HG03469 (cell line): Measurements from ENCODE around the gene CCDC50.

Source experiments
- ATAC-seq: cut with Tn5 transposase; IDR thresholded peaks from one replicate; pipeline ENCODE4 v1.9.1; 2021; ENCODE audit warnings: mild to moderate bottlenecking, moderate library complexity, moderate number of reproducible peaks; ENCODE audit not compliant: unreplicated experiment

The CCDC50 gene

DNA sequence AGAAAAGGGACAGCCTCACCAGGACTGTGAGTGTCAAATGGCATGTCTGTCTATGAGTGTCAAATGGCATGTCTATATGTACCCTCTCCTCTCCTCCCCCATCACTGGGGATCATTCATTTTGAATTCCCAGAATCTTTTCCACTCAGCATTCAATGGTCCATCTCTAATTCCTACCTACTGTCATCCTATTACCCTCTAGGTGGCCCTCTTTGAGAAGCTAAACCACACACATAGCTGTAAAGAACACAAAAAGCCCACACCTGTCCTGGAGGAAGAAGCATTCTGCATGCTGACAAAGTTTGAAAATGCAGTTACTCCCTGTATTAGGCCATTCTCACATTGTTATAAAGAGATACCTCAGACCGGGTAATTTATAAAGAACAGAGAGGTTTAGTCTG is 85.5 kb downstream of the CCDC50 start:
- ATAC-seq: no peak

DNA sequence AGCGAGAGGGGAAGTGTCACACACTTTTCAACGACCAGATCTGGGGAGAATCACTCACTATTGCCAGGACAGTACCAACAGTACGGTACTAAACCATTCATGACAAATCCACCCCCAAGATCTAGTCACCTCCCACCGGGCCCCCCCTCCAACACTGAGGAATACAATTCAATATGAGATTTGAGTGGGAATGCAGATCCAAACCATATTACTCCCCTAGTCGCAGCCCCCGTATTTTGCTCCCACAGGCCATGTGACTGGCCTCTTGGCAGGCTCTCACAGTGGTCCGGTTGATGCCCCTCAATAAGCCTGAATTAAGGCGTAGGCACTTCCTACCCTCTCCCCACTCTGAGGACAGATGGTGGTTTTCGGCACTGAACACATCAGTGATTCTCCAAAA is 86.4 kb downstream of the CCDC50 start:
- no peak for ATAC-seq

DNA sequence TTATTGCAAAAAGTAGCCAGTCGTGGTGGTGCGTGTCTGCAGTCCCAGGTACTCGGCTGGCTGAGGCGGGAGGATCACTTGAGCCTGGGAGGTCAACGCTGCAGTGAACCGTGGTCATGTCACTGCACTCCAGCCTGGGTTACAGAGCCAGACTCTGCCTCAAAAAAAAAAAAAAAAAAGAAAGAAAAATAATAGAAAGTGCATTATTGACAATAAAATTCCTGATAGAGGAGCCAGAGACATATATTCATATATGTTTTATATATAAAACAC is 88.2 kb downstream of the CCDC50 start:
- no peak for ATAC-seq

DNA sequence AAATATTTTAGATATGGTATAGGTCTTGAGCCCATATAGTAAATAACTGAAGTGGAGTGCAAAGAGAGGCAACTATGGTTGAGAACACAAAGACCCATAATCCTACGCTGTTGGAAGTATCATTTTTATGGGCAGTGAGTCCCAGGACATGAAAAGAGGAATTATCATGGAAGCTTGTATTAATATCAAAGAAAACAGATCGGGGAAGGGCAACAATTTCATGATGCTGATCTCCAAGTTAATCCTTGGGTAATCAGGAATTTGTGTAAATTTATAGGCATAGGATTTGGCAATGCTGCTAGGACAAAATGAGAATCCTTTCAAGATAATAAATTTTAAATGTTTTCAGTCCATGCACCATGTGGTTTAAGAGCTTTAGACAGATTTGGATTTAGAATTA is 91.6 kb downstream of the CCDC50 start:
- no peak for ATAC-seq

DNA sequence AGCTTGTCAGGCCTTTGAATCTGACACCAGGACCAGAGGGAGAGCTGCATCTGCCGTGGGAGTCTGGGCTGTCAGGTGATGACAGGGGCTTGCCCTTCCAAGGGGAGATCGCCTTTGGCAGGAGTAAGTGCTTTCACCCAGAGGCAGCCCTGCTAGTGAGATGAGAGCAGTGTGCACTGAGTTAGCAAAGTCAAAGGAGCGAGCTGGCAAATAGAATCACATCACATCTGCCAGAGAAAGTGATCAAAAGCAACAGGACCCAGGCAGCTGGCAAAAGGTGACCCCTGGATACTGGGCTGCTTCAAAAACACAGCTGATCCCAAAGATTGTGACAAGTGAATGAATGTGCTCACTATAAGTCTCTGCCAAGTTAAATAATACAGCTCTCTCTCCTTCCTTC is 95.7 kb downstream of the CCDC50 start:
- ATAC-seq: no peak

DNA sequence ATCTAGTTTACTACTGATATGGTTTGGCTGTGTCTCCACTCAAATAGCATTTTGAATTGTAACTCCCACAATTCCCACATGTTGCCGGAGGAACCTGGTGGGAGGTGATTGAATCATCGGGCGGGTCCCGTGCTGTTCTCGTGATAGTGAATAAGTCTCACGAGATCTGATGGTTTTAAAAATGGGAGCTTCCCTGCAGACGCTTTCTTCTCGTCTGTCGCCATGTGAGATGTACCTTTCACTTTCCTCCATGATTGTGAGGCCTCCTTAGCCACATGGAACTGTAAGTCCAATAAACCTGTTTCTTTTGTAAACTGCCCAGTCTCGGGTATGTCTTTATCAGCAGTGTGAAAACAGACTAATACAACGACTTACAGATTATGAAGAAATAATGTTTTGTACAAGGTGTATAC is 96.1 kb downstream of the CCDC50 start:
- no peak for ATAC-seq

DNA sequence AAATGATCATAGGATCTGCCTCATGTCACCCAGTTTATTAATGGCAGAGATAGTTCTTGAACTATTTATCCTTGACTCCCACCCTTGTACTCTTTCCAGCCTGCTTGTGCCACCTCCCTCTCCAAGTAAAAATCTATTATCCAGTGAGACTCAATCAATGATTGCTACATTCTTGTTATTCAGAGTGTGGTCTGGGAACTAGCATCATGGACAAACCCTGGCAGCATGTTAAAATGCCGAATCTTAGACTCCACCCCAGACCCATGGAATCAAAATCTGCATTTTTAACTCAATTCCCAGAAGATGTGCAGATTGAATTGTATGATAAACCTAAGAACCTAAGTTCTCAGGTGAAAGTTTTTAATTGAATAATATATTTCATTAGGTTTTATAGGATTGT is 97.1 kb downstream of the CCDC50 start:
- ATAC-seq: no peak

DNA sequence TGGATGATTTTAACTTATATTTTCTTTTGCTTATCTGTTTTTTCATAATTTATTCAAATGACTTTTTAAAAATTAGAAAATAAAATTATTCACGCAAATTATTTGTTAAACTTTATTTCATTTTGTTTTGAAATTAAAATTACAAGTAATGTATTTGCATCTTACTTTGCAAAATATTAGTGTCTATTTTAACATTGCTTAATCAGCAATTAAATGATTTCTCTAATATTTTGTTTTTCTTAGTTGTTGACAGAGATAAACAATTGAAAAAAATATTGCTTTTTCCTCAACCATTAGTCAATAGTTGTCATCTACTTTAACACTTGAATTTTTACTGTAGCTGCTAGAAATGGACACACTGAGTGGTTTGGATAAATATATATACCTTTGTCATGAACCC is 99.0 kb downstream of the CCDC50 start:
- no peak for ATAC-seq

DNA sequence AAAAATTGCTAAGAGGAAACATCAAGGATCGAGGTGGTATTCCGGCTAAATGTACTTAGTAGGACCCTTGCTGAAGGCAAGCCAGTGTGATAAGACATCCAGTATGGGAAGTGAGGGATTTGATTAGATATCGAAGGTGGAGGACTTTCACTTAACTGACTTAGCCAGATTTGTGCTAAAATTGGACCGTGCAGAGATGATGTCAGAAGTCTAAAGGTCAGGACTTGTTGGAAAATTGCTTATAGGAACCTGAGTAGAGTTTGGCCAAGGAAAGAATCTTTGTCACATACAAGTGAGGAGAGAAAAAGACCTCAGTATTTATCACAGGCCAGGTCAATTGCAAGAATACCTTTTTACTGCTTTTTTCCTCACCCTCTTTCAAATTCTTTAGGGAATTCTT is 100.9 kb downstream of the CCDC50 start:
- ATAC-seq: no peak

DNA sequence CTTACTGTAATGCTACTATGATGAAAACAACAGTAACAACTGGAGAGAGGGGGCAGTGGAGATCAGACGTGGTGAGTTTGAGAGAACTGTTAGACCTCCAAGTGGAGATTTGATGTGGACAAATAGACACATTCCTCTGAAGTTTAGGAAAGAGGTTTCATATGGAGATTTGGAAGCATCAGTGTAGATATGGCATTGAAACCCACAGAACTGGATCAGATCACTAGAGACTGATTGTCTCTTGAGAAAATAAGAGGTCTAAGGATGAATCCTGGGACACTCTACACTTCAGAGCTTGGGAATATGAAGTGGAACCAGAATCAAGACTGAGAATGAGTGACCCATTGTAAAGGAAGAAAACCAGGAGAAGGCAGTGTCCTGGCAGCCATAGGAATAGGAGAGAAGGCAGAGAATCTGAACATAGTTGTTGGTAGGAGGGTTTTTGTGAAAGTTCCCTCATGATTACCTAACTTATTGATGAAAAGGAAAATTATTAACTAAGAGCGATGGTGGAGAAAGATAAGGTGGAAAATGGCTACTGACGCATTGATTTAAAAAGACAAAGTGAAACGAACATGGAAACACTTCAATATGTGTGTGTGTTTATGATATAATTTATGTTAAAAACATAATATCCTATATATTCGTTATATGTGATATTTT is 102.1 kb downstream of the CCDC50 start:
- no peak for ATAC-seq

DNA sequence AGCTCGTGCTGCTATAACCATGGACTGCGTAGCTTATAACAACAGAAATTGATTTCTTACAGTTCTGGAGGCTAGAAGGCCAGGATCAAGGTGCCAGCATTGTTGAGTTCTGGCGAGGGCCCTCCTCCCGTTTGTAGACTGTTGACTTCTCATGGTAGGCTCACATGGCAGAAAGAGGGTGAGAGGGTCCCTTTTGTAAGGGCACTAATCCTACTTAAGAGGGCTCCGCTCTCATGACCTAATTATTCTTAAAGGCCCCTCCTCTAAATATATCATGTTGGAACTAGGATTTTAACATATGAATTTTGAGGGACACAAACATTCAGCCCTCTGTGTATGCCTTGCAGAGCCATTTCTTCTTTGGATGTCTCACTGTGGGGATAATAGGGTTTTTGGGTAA is 103.0 kb downstream of the CCDC50 start:
- ATAC-seq: no peak

DNA sequence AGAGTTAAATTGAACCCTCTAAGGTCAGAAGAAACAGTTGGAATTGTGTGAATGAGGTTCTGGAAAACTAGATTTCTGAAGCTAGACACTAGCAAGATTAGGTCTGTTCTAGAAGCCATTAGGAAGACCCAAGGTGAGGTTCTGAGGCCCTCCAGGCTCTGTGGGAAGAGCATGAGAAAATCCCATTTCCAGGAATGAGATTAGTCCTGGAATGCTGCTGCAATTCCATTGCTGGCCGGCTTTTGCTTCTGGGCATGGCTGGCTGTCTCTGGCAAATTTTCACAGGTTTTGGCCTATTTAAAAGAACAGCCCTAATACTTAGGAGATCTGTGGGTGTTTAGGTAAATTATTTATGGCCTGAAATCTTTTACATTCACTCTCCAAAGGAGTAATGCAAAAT is 104.8 kb downstream of the CCDC50 start:
- no peak for ATAC-seq

DNA sequence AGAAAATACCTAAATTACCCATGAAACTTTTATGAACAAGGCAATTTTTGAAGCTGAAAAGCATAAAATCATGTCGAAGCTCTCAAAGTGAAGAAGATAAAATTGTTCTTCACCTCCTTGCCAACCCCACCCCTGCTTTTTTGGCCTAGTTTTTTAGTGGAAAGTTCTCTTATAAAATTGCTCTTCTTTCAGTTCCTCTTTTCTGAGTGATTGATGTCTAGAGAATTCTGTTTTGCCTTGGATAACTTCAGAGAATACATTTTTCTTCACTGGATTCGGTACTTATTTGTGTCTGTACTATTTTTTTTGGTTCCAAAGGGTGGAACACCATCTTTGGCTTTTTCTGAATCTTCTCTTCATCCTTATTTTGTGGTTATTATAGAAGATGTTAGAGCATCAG is 106.8 kb downstream of the CCDC50 start:
- ATAC-seq: no peak

DNA sequence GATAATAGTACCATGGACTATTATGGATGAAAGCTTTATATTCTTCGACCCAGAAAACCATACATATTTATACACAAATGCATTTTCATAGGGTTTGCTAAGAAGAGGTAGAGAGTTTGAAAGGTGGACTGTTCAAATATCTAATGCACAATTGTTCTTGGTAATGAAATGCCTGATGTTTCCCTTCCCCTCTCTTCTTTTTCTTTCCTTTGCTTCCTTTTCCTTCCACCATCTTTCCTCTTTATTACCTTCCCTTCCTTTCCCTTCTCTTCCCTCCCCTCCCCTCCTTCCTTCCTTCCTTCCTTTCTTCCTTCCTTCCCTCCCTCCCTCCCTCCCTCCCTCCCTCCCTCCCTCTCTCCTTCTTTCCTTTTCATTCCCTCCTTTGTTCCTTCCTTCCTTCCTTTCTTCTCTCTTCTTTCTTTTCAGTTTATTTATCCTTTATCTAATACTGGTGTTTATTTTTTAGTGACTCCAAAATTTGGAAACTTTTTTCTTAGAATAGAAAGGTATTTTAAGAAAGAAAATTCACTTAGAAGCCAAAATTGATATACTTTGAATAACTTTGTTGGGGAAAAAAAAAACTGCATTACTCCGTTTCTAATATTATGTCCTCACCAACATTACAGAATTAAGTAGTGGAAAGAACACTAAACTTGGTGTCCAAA is 109.1 kb downstream of the CCDC50 start:
- no peak for ATAC-seq

DNA sequence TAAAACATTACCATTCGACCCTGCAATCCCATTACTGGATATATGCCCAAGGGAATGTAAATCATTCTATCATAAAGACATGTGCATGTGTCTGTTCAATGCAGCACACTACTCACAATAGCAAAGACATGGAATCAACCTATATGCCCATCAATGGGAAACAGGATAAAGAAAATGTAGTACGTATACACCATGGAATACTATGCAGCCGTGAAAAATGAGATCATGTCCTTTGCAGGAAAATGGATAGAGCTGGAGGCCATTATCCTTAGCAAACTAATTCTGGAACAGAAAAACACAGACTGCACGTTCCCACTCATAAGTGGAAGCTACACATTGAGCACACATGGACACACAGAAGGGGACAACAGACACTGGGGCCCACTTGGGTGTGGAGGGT is 111.3 kb downstream of the CCDC50 start:
- ATAC-seq: no peak

DNA sequence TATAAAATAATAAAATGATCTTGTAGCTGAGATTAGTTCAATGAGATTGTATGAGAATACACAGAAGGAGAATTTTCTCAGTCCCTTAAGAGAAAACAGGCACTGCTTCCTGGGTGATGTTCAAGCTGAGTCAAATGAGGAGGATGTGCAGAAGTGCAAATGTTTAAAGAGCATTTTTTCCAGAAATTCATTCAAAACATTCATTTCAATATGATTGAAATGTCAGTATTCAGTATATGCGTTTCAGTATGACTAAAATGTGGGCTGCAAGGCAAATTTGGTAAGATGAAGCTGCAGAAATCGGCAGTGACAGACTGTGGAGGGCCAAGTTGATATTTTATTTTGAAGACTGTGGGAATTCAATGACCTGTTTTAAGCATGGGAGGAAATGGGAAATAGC is 112.5 kb downstream of the CCDC50 start:
- no peak for ATAC-seq

DNA sequence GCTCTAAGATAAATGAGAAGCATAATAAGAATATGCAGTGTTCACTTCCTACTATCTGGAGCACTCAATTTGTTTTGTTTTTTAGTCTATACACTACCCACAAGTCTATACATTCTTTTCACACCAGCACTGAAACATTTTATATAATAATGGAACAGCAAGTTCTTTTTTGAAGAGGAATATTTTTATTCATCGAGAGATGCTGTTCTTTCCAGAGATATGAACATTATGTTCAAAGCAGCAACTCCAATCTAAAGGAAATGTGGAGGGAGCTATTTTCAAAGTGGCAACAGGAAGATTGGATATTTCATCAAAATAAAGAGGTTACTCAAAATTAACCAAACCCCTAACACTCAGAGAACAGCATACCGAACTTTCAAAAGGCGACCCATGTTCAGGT is 115.4 kb downstream of the CCDC50 start:
- no peak for ATAC-seq
